Cardiac muscle cell (in vitro differentiated cells and primary cell): Measurements from ENCODE around the gene STON1. TPM values are rescaled to one million over a fixed set of nuclear protein-coding genes. Genes with fewer than 3 reads are reported as not detected.
"Not testable (repeated sequence)": the region's sequence is repeated elsewhere in the genome, so short reads cannot be mapped to it uniquely, and the experiment has no call there.

Experiments used
- DNase-seq, 2 donors: peaks; one replicate each; pipeline versions ENCODE4 v3.0.0 to v3.0.0-alpha.2; 2010 to 2017; ENCODE audit warnings: low read depth in 1 of 2, low spot score in 1 of 2
- H3K27ac ChIP-seq: fragments of 200-600 bp; sonication (generic); 2 replicates; pipeline ENCODE4 v1.5.1; 2016
- H3K27me3 ChIP-seq: fragments of 200-600 bp; sonication (generic); 2 replicates; pipeline ENCODE4 v1.6.0; 2016; ENCODE audit warnings: control low read depth
- H3K36me3 ChIP-seq: fragments of 200-600 bp; sonication (generic); 2 replicates; pipeline ENCODE4 v1.5.1; 2016; ENCODE audit warnings: control low read depth
- H3K4me1 ChIP-seq: fragments of 200-600 bp; sonication (generic); 2 replicates; pipeline ENCODE4 v1.8.1; 2017; ENCODE audit warnings: low read depth, mild to moderate bottlenecking, mixed run types
- H3K4me3 ChIP-seq: fragments of 200-600 bp; sonication (generic); 2 replicates; pipeline ENCODE4 v1.5.1; 2016; ENCODE audit warnings: mild to moderate bottlenecking
- H3K9me3 ChIP-seq: fragments of 200-600 bp; sonication (generic); 2 replicates; pipeline ENCODE4 v1.5.1; 2017; ENCODE audit warnings: low read depth, mild to moderate bottlenecking, control low read depth
- CTCF ChIP-seq: IDR thresholded peaks from 2 replicates; pipeline ENCODE4 v1.5.1; 2012; ENCODE audit warnings: low read depth, mild to moderate bottlenecking, low read length
- polyA plus RNA-seq: library from polyadenylated mRNA; unstranded; fragments of >200 nt; fragmentation: Nextera tagmentation; extraction: Ambion mirVana; gene quantifications from 2 replicates; pipeline ENCODE4 v1.2.1, GENCODE V29; 2016
- total RNA-seq: library from RNA; depleted of rRNA; stranded (reverse); fragments of >200 nt; gene quantifications from 2 replicates; pipeline ENCODE4 v1.2.3, GENCODE V29; 2016

STON1 gene
- total and polyA plus RNA-seq, 2 experiments from 2014 or later = 4.9 to 9.5 TPM

DNA sequence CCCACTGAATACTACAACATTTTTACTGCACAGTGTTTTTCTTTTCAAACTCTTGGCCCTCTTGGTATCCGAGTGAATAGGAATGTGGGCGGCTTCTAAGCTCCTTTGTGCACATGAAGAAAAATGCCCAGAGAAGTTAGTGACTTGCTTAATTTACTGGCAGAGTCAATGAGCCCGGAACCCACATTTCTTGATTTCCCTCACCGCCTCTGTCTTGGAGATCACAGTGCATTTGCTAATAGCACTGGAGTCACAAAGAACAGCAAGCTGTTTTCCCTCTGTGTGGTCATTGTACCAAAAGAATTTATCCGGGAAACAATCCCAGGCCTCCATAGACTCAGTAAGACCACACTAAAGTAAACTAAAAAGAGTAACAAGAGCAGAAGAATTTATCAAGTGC is 18.9 kb downstream of the STON1 start:
- Histone ChIP-seq H3K4me3 (no peak overlapping the region), H3K36me3 (no peaks in the 10 kb centered on the region), H3K9me3 (no peaks in the 10 kb centered on the region), H3K27me3 (no peaks in the 10 kb centered on the region), H3K4me1 (peaks cover 8% of the 10 kb centered on the region), H3K27ac (no peak overlapping the region)
- TF ChIP-seq CTCF = no peak
- DNase-seq = peak in 1 of 2 donors; percentile 57

DNA sequence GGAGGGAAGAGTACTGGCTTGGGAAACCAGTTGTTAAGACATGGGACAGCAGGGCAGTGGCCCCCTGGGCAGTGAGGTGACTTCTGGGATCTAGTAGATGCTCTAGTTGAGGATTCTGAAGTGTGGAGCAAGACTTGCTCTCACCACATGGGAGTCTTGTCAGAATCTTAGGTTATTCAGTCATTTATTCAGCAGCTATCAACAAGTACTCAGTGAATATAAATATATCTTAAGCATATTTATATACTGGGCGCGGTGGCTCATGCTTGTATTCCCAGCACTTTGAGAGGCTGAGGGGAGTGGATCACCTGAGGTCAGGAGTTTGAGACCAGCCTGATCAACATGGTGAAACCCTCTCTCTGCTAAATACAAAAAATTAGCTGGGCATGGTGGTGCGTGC is 20.0 kb downstream of the STON1 start:
- Histone ChIP-seq H3K4me1 (peaks cover 8% of the 10 kb centered on the region), H3K36me3 (no peaks in the 10 kb centered on the region), H3K27ac (no peak overlapping the region), H3K9me3 (no peaks in the 10 kb centered on the region), H3K27me3 (no peaks in the 10 kb centered on the region), H3K4me3 (no peak overlapping the region)
- DNase-seq = no peak
- no peak for TF ChIP-seq CTCF

- no peak for TF ChIP-seq CTCF
- no peaks in the 10 kb centered on the region for H3K27me3 ChIP-seq
- no peak overlapping the region for H3K27ac ChIP-seq
- DNase-seq = no peak
- no peaks in the 10 kb centered on the region for H3K4me1 ChIP-seq
- no peak overlapping the region for H3K4me3 ChIP-seq
- no peaks in the 10 kb centered on the region for H3K36me3 ChIP-seq
- no peaks in the 10 kb centered on the region for H3K9me3 ChIP-seq
Observed at GRCh38 chr2:48551548-48551947, 21.6 kb downstream of the STON1 start.

- H3K4me1 ChIP-seq, H3K27ac ChIP-seq: not testable (repeated sequence)
Observed at GRCh38 chr2:48555071-48555470, 25.1 kb downstream of the STON1 start.

GRCh38 chr2:48558456-48558855 is 28.5 kb downstream of the STON1 start:
- Histone ChIP-seq H3K9me3 (no peaks in the 10 kb centered on the region), H3K4me3 (no peak overlapping the region), H3K27ac (no peak overlapping the region), H3K4me1 (peaks cover 10% of the 10 kb centered on the region), H3K36me3 (no peaks in the 10 kb centered on the region), H3K27me3 (no peaks in the 10 kb centered on the region)
- no peak for TF ChIP-seq CTCF
- DNase-seq = no peak

More at GRCh38 chr2:48555071-48555470, 25.1 kb downstream of the STON1 start:
- H3K36me3 ChIP-seq, H3K27me3 ChIP-seq, H3K4me3 ChIP-seq, H3K9me3 ChIP-seq, DNase-seq: not testable (repeated sequence)

- no peak overlapping the region for H3K4me3 ChIP-seq
- no peaks in the 10 kb centered on the region for H3K36me3 ChIP-seq
- no peak for DNase-seq
- TF ChIP-seq CTCF = no peak
- no peaks in the 10 kb centered on the region for H3K9me3 ChIP-seq
- H3K27me3 ChIP-seq = no peaks in the 10 kb centered on the region
- H3K27ac ChIP-seq = peak overlapping the region; percentile 57
- peaks cover 10% of the 10 kb centered on the region for H3K4me1 ChIP-seq
Observed at GRCh38 chr2:48560546-48561209, 30.7 kb downstream of the STON1 start.
